ENCODE data around the gene UBA1. TPM values are rescaled to one million over a fixed set of nuclear protein-coding genes. Genes with fewer than 3 reads are reported as not detected.

The UBA1 gene
- total RNA-seq, 4 donors from 2014 or later = 126 to 238 (median 153) TPM

DNA sequence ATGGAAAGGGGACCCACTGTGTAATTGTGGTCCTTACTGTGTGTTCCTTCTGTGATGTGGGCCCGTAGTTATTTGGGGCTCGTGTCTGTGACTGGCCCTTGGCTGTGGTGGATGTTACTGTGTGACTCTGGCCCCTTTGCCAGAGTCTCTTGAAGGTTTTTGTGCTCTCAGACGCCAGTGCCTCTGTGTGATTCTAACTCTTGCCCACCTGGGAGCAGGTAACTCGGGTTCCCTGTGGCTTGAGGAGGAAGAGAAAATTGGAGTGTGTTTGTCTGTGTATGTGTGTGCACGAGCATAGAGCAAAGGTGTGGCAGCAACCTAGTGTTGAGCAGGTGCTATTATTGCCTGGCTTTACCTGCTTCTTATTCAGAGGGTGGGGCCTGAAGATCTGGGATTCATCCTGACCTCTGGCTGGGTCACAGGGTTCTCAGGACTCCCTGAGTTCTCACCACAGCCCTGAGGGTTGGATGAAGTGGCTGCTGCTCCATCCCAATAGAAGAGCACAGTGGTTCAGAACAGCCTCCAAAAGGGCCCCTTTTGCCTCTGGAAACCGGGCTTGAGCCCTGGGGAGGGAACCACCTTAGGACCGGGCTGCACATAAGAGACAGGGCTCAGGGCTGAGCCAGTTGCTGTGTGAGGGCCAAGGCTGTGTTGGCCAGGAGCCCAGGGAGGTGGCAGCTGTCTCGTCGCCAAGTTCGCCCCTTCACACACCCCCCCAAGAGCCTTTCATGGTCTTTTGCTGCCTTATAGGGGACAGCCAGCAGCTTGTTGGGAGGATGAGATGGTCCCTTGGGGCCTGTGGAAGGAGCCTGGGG is 47.3 kb upstream of the UBA1 start:
- Histone ChIP-seq H3K36me3 (peaks cover 0 to 15% (median 0%) of the 10 kb centered on the region in 3 donors), H3K27ac (peak overlapping the region; percentile 92 to 97 (median 96)), H3K4me1 (peaks cover 0 to 35% (median 19%) of the 10 kb centered on the region in 3 donors), H3K4me3 (peak overlapping the region; percentile 69 to 78 (median 70)), H3K27me3 (no peaks in the 10 kb centered on the region), H3K9me3 (no peaks in the 10 kb centered on the region)
- intact Hi-C loops (cut with DNase I) = no loop called here
- peak in 1 of 4 donors; percentile 13 for TF ChIP-seq POLR2A (IDR thresholded peaks at IDR 0.05)
- TF ChIP-seq, protein P1, sequence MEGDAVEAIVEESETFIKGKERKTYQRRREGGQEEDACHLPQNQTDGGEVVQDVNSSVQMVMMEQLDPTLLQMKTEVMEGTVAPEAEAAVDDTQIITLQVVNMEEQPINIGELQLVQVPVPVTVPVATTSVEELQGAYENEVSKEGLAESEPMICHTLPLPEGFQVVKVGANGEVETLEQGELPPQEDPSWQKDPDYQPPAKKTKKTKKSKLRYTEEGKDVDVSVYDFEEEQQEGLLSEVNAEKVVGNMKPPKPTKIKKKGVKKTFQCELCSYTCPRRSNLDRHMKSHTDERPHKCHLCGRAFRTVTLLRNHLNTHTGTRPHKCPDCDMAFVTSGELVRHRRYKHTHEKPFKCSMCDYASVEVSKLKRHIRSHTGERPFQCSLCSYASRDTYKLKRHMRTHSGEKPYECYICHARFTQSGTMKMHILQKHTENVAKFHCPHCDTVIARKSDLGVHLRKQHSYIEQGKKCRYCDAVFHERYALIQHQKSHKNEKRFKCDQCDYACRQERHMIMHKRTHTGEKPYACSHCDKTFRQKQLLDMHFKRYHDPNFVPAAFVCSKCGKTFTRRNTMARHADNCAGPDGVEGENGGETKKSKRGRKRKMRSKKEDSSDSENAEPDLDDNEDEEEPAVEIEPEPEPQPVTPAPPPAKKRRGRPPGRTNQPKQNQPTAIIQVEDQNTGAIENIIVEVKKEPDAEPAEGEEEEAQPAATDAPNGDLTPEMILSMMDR (IDR thresholded peaks at IDR 0.05) = no peak
- DNase-seq = no peak
- 0 to 20% methylated on average over 1 to 4 of the region's 10 CpGs for WGBS, 2 donors

DNA sequence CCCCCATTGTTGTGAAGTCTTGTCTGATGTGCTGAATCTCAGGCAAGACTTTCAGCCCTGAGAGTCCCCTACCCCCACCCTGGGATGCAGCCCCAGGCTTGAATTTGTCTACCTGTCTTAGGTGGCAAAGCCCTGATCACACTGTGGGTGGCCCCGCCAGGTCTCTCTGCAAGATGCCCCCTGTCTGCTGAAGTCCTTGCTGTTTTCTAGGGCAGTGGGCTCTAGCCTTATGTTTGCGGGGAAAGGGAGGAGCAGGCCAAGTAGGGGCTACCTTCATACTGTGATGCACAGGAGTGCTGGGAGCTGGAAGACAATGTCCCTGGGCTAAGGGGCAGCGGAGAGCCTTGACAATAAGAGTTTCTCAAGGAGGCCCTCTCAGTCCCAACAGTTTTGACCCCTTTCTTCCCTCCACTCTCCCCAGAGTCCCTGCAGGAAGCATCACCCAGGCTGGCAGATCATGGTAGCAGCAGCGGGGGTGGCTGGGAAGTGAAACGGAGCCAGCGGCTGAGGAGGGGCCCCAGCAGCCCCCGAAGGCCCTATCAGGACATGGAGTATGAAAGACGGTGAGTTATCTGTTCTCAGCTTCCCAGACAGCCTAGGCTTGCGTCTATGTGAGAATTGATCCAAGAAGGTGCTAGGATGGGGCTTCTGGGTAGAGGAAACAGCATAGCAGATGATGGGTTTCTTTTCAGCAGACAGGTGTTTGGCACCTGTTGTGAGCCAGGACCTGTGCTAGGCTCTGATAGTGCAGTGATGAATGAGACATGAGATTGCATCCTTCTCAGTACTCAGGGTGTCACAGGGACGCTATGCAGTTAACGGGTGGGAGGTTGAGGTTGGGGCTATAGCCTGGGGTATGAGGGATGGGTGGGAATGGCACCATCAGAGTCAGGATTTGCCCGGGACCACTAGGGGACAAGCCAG is 46.4 kb upstream of the UBA1 start:
- no peaks in the 10 kb centered on the region for H3K27me3 ChIP-seq
- H3K4me3 ChIP-seq = peak overlapping the region in 3 of 4 donors; percentile 69 to 78 (median 72)
- no peak for DNase-seq
- peaks cover 0 to 35% (median 19%) of the 10 kb centered on the region in 3 donors for H3K4me1 ChIP-seq
- H3K36me3 ChIP-seq = peaks cover 0 to 15% (median 0%) of the 10 kb centered on the region in 3 donors
- peak overlapping the region; percentile 92 to 97 (median 96) for H3K27ac ChIP-seq
- no peaks in the 10 kb centered on the region for H3K9me3 ChIP-seq
- intact Hi-C loops (cut with DNase I) = no loop called here
- no peak for TF ChIP-seq POLR2A (IDR thresholded peaks at IDR 0.05)
- TF ChIP-seq, protein P1 (IDR thresholded peaks at IDR 0.05) = no peak
- WGBS, 2 donors = 67 to 85% methylated on average over 6 to 9 of the region's 12 CpGs

DNA sequence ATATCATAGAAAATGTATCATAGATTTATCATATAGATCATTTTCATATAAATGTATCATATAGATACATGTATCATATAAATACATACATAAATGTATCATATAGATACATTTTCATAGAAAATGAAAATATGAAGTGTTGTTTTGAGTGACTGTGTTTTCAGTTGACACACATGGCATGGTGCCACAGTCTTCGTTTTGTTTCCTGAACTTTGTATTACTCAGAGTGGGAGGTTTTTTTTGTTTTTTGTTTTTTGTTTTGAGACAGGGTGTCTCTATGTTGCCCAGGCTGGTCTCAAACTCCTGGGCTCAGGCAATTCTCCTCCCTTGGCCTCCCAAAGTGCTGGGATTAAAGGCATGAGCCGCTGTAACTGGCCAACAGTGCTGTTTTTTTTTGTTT is 44.7 kb upstream of the UBA1 start:
- Histone ChIP-seq H3K36me3 (peaks cover 0 to 20% (median 0%) of the 10 kb centered on the region in 3 donors), H3K9me3 (no peaks in the 10 kb centered on the region), H3K27me3 (no peaks in the 10 kb centered on the region), H3K4me3 (no peak overlapping the region), H3K27ac (peak overlapping the region in 2 of 4 donors; percentile 50 to 55), H3K4me1 (peaks cover 0 to 27% (median 14%) of the 10 kb centered on the region in 3 donors)
- TF ChIP-seq POLR2A (IDR thresholded peaks at IDR 0.05) = no peak
- TF ChIP-seq, protein P1 (IDR thresholded peaks at IDR 0.05) = no peak
- 49 to 50% methylated on average over 2 of the region's 2 CpGs for WGBS, 2 donors
- intact Hi-C loops (cut with DNase I) = no loop called here
- DNase-seq = no peak

DNA sequence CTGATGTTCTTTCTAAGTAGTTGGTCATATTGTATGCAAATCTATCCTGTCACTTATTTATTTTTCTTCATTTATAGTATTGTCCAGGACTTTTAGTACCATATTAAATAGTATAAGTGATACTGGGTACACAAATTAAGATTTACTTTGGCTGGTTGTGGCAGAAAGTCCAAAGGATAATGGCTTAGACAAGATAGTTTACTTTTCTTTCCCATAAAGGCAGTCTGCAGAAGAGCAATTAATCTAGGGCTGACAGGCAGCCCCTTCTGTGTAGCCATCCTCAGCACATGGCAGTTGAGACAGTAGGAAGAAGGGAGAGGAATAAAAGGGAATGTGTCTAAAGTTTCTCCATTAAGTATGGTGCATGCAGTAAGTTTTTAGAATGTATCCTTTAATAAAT is 42.2 kb upstream of the UBA1 start:
- Histone ChIP-seq H3K9me3 (no peaks in the 10 kb centered on the region), H3K4me3 (no peak overlapping the region), H3K27me3 (no peaks in the 10 kb centered on the region), H3K4me1 (peaks cover 0 to 20% (median 11%) of the 10 kb centered on the region in 3 donors), H3K36me3 (peaks cover 0 to 42% (median 0%) of the 10 kb centered on the region in 3 donors), H3K27ac (no peak overlapping the region)
- no peak for DNase-seq
- intact Hi-C loops (cut with DNase I) = no loop called here
- TF ChIP-seq, protein P1 (IDR thresholded peaks at IDR 0.05) = no peak
- TF ChIP-seq POLR2A (IDR thresholded peaks at IDR 0.05) = no peak
